Superior temporal gyrus (tissue), 1 donor: ENCODE data around the gene MSRB1.
A peak's percentile ranks its signal among the peaks of the same experiment; 100 is the strongest.

Source experiments
- DNase-seq: peaks from one replicate; pipeline ENCODE4 v3.0.0-alpha.2; 2016; ENCODE audit errors: extremely low spot score

Gene MSRB1

GRCh38 chr16:1942810-1943726, at the start of gene MSRB1:
MSRB1 (minus strand) TSS chr16:1943199; CDS start chr16:1943156, 43 bp downstream.
- peak; percentile 98 for DNase-seq

GRCh38 chr16:1991948-1992703, 49.1 kb upstream of the MSRB1 start:
- peak; percentile 73 for DNase-seq

GRCh38 chr16:1991588-1991947, 48.6 kb upstream of the MSRB1 start:
- no peak for DNase-seq

GRCh38 chr16:1991135-1991551, 48.1 kb upstream of the MSRB1 start:
- DNase-seq: no peak

GRCh38 chr16:1990351-1991134, 47.5 kb upstream of the MSRB1 start:
- no peak for DNase-seq

- no peak for DNase-seq
Measured at GRCh38 chr16:1990101-1990350, 47.0 kb upstream of the MSRB1 start.

- no peak for DNase-seq
Measured at GRCh38 chr16:1989209-1990100, 46.5 kb upstream of the MSRB1 start, which contains the start of gene SYNGR3. SYNGR3 (plus strand) TSS chr16:1989970; CDS start chr16:1990103, 133 bp downstream.

- no peak for DNase-seq
Measured at GRCh38 chr16:1987198-1987597, 44.2 kb upstream of the MSRB1 start.

- no peak for DNase-seq
Measured at GRCh38 chr16:1985466-1986150, 42.6 kb upstream of the MSRB1 start.

- no peak for DNase-seq
Measured at GRCh38 chr16:1984347-1985225, 41.6 kb upstream of the MSRB1 start.

- peak; percentile 80 for DNase-seq
Measured at GRCh38 chr16:1983544-1984346, 40.7 kb upstream of the MSRB1 start, which contains the start of gene GFER. GFER (plus strand) TSS chr16:1984193; CDS start chr16:1984219, 26 bp downstream.

GRCh38 chr16:1982991-1983543, 40.1 kb upstream of the MSRB1 start:
- DNase-seq: no peak

GRCh38 chr16:1982013-1982433, 39.0 kb upstream of the MSRB1 start:
- peak; percentile 48 for DNase-seq

GRCh38 chr16:1981398-1981836, 38.4 kb upstream of the MSRB1 start, which contains the start of gene NOXO1:
NOXO1 (minus strand) TSS chr16:1981469; CDS start chr16:1981179, 290 bp downstream.
- no peak for DNase-seq

GRCh38 chr16:1980770-1981087, 37.7 kb upstream of the MSRB1 start:
- DNase-seq: no peak

GRCh38 chr16:1980030-1980769, 37.2 kb upstream of the MSRB1 start:
- DNase-seq: no peak

- DNase-seq: no peak
Measured at GRCh38 chr16:1979271-1980029, 36.5 kb upstream of the MSRB1 start.
